ENCODE data around the gene CDX1.
"Not testable (repeated sequence)": the region's sequence is repeated elsewhere in the genome, so short reads cannot be mapped to it uniquely, and the experiment has no call there.

Gene CDX1

GRCh38 chr5:150210644-150211043 is 44.1 kb downstream of the CDX1 start:
- no peak for DNase-seq

GRCh38 chr5:150211156-150212030 is 44.8 kb downstream of the CDX1 start:
- DNase-seq = no peak

- no peak for DNase-seq
Measured at GRCh38 chr5:150213530-150213929, 47.0 kb downstream of the CDX1 start.

- DNase-seq = no peak
Measured at GRCh38 chr5:150214289-150214688, 47.7 kb downstream of the CDX1 start.

- no peak for DNase-seq
Measured at GRCh38 chr5:150215979-150216944, 49.7 kb downstream of the CDX1 start.

GRCh38 chr5:150217038-150217437 is 50.5 kb downstream of the CDX1 start:
- no peak for DNase-seq

GRCh38 chr5:150217873-150218692 is 51.5 kb downstream of the CDX1 start:
- peak; percentile 20 to 28 for DNase-seq

GRCh38 chr5:150218693-150219035 is 52.1 kb downstream of the CDX1 start:
- no peak for DNase-seq

GRCh38 chr5:150219142-150219541 is 52.6 kb downstream of the CDX1 start:
- no peak for DNase-seq

GRCh38 chr5:150219861-150220260 is 53.3 kb downstream of the CDX1 start:
- no peak for DNase-seq

GRCh38 chr5:150221471-150221870 is 54.9 kb downstream of the CDX1 start:
- DNase-seq = no peak

- DNase-seq = no peak
Measured at GRCh38 chr5:150222906-150223305, 56.3 kb downstream of the CDX1 start.

GRCh38 chr5:150223474-150223873 is 56.9 kb downstream of the CDX1 start:
- DNase-seq = no peak

GRCh38 chr5:150224483-150225027 is 58.0 kb downstream of the CDX1 start:
- DNase-seq = no peak

- no peak for DNase-seq
Measured at GRCh38 chr5:150227036-150227435, 60.5 kb downstream of the CDX1 start.

GRCh38 chr5:150227606-150228273 is 61.2 kb downstream of the CDX1 start:
- DNase-seq = no peak

- no peak for DNase-seq
Measured at GRCh38 chr5:150229571-150229970, 63.0 kb downstream of the CDX1 start.

GRCh38 chr5:150230842-150231241 is 64.3 kb downstream of the CDX1 start:
- DNase-seq = no peak

- not testable (repeated sequence) for DNase-seq
Measured at GRCh38 chr5:150233706-150234105, 67.1 kb downstream of the CDX1 start.

Measured in NCI-H187 (cell line).